Adrenal gland (tissue), 5 donors: ENCODE data around the gene ADPRHL1.
"Not testable (repeated sequence)": the region's sequence is repeated elsewhere in the genome, so short reads cannot be mapped to it uniquely, and the experiment has no call there.

Experiments used
- POLR2A ChIP-seq, 2 donors: fragments of 450-650 bp; IDR thresholded peaks; one replicate each; pipeline ENCODE4 v1.6.1; 2017; ENCODE audit warnings: antibody characterized with exemption in 2 of 2, mild to moderate bottlenecking in 2 of 2, moderate library complexity in 1 of 2
- TF ChIP-seq, protein P1 (sequence below), 6 experiments: fragments of 450-650 bp in 4 of 6; fragments of 200-600 bp in 2 of 6; sonication (generic) in 1 of 6; IDR thresholded peaks; 1 replicate in 5 of 6; 2 replicates in 1 of 6; pipeline versions ENCODE4 v1.5.1 to v1.8.0; 2016 to 2021; ENCODE audit warnings: antibody characterized with exemption in 6 of 6, mild to moderate bottlenecking in 2 of 6, moderate library complexity in 1 of 6
- donor health status: DM: no; HTN: no; CAD: no.

DNA sequence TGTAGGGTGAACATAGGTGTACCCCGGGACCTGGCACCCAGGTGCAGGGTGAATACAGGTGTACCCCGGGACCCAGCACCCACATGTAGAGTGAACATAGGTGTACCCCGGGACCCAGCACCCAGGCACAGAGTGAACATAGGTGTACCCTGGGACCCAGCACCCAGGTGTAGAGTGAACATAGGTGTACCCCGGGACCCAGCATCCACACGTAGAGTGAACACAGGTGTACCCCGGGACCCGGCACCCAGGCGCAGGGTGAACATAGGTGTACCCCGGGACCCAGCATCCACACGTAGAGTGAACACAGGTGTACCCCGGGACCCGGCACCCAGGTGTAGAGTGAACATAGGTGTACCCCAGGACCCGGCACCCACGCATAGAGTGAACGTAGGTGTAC, 17.4 kb downstream of the ADPRHL1 start:
- TF ChIP-seq, protein P1, sequence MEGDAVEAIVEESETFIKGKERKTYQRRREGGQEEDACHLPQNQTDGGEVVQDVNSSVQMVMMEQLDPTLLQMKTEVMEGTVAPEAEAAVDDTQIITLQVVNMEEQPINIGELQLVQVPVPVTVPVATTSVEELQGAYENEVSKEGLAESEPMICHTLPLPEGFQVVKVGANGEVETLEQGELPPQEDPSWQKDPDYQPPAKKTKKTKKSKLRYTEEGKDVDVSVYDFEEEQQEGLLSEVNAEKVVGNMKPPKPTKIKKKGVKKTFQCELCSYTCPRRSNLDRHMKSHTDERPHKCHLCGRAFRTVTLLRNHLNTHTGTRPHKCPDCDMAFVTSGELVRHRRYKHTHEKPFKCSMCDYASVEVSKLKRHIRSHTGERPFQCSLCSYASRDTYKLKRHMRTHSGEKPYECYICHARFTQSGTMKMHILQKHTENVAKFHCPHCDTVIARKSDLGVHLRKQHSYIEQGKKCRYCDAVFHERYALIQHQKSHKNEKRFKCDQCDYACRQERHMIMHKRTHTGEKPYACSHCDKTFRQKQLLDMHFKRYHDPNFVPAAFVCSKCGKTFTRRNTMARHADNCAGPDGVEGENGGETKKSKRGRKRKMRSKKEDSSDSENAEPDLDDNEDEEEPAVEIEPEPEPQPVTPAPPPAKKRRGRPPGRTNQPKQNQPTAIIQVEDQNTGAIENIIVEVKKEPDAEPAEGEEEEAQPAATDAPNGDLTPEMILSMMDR (IDR thresholded peaks at IDR 0.05): not testable (repeated sequence)
- not testable (repeated sequence) for TF ChIP-seq POLR2A (IDR thresholded peaks at IDR 0.05)
